ENCODE data around the gene KIF17.

DNA sequence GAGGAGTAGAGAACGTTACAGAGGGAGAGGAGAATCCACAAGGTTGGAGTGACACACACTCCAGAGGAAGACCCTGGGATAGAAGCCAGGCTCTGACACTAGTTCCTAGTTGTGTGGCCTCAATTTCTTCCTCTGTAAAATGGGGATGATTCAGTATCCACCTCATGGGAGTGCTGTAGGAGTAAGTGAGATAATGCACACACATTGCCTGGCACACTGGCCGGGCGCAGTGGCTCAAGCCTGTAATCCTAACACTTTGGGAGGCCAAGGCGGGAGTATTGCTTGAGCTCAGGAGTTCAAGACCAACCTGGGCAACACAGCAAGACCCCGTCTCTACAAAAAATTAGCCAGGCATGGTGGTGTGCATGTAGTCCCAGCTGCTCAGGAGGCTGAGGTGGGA is 8.9 kb downstream of the KIF17 start:
- TF ChIP-seq POLR2A (IDR thresholded peaks at IDR 0.05), result no peak
- TF ChIP-seq, protein P1, sequence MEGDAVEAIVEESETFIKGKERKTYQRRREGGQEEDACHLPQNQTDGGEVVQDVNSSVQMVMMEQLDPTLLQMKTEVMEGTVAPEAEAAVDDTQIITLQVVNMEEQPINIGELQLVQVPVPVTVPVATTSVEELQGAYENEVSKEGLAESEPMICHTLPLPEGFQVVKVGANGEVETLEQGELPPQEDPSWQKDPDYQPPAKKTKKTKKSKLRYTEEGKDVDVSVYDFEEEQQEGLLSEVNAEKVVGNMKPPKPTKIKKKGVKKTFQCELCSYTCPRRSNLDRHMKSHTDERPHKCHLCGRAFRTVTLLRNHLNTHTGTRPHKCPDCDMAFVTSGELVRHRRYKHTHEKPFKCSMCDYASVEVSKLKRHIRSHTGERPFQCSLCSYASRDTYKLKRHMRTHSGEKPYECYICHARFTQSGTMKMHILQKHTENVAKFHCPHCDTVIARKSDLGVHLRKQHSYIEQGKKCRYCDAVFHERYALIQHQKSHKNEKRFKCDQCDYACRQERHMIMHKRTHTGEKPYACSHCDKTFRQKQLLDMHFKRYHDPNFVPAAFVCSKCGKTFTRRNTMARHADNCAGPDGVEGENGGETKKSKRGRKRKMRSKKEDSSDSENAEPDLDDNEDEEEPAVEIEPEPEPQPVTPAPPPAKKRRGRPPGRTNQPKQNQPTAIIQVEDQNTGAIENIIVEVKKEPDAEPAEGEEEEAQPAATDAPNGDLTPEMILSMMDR (IDR thresholded peaks at IDR 0.05), result no peak

Measured in Peyer's patch (tissue), 4 donors.